ENCODE results near the gene LMBR1. TPM values are rescaled to one million over a fixed set of nuclear protein-coding genes. Genes with fewer than 3 reads are reported as not detected.
"Not testable (repeated sequence)": the region's sequence is repeated elsewhere in the genome, so short reads cannot be mapped to it uniquely, and the experiment has no call there.

The LMBR1 gene
- polyA plus RNA-seq, 3 donors, result 14.8 to 24.4 (median 21.2) TPM

- no peak overlapping the region for H2AFZ ChIP-seq (ENCODE audit: insufficient read depth, low read depth, low read length, poor library complexity, severe bottlenecking)
- no peak overlapping the region for H3K9ac ChIP-seq (ENCODE audit: insufficient read depth, low read length, poor library complexity, severe bottlenecking)
- no peak overlapping the region for H3K4me3 Mint-ChIP-seq
- H3K27me3 ChIP-seq (ENCODE audit: control insufficient read depth in 2 of 2, insufficient read depth in 2 of 2, low read length in 2 of 2), result no peaks in the 10 kb centered on the region
- no peak for DNase-seq
- intact Hi-C loops (cut with micrococcal nuclease), result no loop called here
- WGBS (ENCODE audit: insufficient coverage), result 94% methylated on average over 2 of the region's 5 CpGs
- H3K27me3 Mint-ChIP-seq (ENCODE audit: low read depth in 3 of 3), result no peaks in the 10 kb centered on the region
- H3K9me3 ChIP-seq (replicated peaks in 1 of 2; ENCODE audit: control insufficient read depth in 1 of 2, insufficient read depth in 1 of 2, low read length in 2 of 2), result no peaks in the 10 kb centered on the region
- H3K36me3 Mint-ChIP-seq, result peaks cover 7 to 13% of the 10 kb centered on the region in 2 donors
- H4K20me1 ChIP-seq (ENCODE audit: insufficient read depth, low read length), result peaks cover 39% of the 10 kb centered on the region
- peaks cover 3% of the 10 kb centered on the region for H3K4me1 Mint-ChIP-seq
- H3K79me2 ChIP-seq (ENCODE audit: insufficient read depth, low read length), result peaks cover 45% of the 10 kb centered on the region
- no peak overlapping the region for H3K4me3 ChIP-seq (replicated peaks in 1 of 3; ENCODE audit: low read depth in 2 of 3, low read length in 3 of 3)
- no peak overlapping the region for H3K27ac Mint-ChIP-seq
- no peak overlapping the region for H3K27ac ChIP-seq (ENCODE audit: low read depth in 1 of 2, low read length in 2 of 2)
- H3K4me2 ChIP-seq (replicated peaks; ENCODE audit: extremely low read depth, low read length, poor library complexity, severe bottlenecking), result no peak overlapping the region
- no peaks in the 10 kb centered on the region for H3K36me3 ChIP-seq (replicated peaks in 1 of 2; ENCODE audit: control insufficient read depth in 1 of 2, insufficient read depth in 2 of 2, low read length in 2 of 2)
- TF ChIP-seq CTCF (IDR thresholded peaks at IDR 0.05), result no peak
- H3K4me1 ChIP-seq (ENCODE audit: control insufficient read depth in 1 of 2, insufficient read depth in 2 of 2, low read length in 2 of 2), result no peaks in the 10 kb centered on the region
- H3K9me3 Mint-ChIP-seq, result peaks cover 0 to 8% (median 2%) of the 10 kb centered on the region in 7 donors
Measured at GRCh38 chr7:156845379-156846101, 47.4 kb downstream of the LMBR1 start.

- H4K20me1 ChIP-seq (ENCODE audit: insufficient read depth, low read length), result peaks cover 39% of the 10 kb centered on the region
- H3K4me3 Mint-ChIP-seq; H3K4me3 ChIP-seq (replicated peaks in 1 of 3; ENCODE audit: low read depth in 2 of 3, low read length in 3 of 3); H3K9me3 Mint-ChIP-seq; H3K36me3 ChIP-seq (replicated peaks in 1 of 2; ENCODE audit: control insufficient read depth in 1 of 2, insufficient read depth in 2 of 2, low read length in 2 of 2); intact Hi-C loops (cut with micrococcal nuclease); H3K9me3 ChIP-seq (replicated peaks in 1 of 2; ENCODE audit: control insufficient read depth in 1 of 2, insufficient read depth in 1 of 2, low read length in 2 of 2); H3K4me2 ChIP-seq (replicated peaks; ENCODE audit: extremely low read depth, low read length, poor library complexity, severe bottlenecking); H3K9ac ChIP-seq (ENCODE audit: insufficient read depth, low read length, poor library complexity, severe bottlenecking); H3K4me1 ChIP-seq (ENCODE audit: control insufficient read depth in 1 of 2, insufficient read depth in 2 of 2, low read length in 2 of 2); H3K27me3 ChIP-seq (ENCODE audit: control insufficient read depth in 2 of 2, insufficient read depth in 2 of 2, low read length in 2 of 2); H3K27me3 Mint-ChIP-seq (ENCODE audit: low read depth in 3 of 3); H3K27ac Mint-ChIP-seq; H2AFZ ChIP-seq (ENCODE audit: insufficient read depth, low read depth, low read length, poor library complexity, severe bottlenecking); H3K27ac ChIP-seq (ENCODE audit: low read depth in 1 of 2, low read length in 2 of 2); DNase-seq: not testable (repeated sequence)
- 95% methylated on average over 4 of the region's 6 CpGs for WGBS (ENCODE audit: insufficient coverage)
- peaks cover 15% of the 10 kb centered on the region for H3K4me1 Mint-ChIP-seq
- H3K36me3 Mint-ChIP-seq, result peaks cover 3 to 10% of the 10 kb centered on the region in 2 donors
- peaks cover 56% of the 10 kb centered on the region for H3K79me2 ChIP-seq (ENCODE audit: insufficient read depth, low read length)
Measured at GRCh38 chr7:156843582-156843981, 49.4 kb downstream of the LMBR1 start.

Measured in CD14-positive monocyte (primary cell).